ENCODE results near the gene PARD3B. TPM values are rescaled to one million over a fixed set of nuclear protein-coding genes. Genes with fewer than 3 reads are reported as not detected.

Gene PARD3B
- total RNA-seq, 1 experiment from 2014 or later, result 3.6 TPM

GRCh38 chr2:204696124-204696523 lies 150.8 kb downstream of the PARD3B start:
- TF ChIP-seq CTCF (IDR thresholded peaks at IDR 0.05) (no peak), POLR2AphosphoS5 (IDR thresholded peaks at IDR 0.05; ENCODE audit: low read depth, low read length) (no peak), SIN3A (IDR thresholded peaks at IDR 0.05; ENCODE audit: borderline replicate concordance, insufficient read depth, low read depth, low read length) (no peak), TCF7L2 (IDR thresholded peaks at IDR 0.05; ENCODE audit: low read depth, low read length) (no peak)
- TF ChIP-seq, protein P1, sequence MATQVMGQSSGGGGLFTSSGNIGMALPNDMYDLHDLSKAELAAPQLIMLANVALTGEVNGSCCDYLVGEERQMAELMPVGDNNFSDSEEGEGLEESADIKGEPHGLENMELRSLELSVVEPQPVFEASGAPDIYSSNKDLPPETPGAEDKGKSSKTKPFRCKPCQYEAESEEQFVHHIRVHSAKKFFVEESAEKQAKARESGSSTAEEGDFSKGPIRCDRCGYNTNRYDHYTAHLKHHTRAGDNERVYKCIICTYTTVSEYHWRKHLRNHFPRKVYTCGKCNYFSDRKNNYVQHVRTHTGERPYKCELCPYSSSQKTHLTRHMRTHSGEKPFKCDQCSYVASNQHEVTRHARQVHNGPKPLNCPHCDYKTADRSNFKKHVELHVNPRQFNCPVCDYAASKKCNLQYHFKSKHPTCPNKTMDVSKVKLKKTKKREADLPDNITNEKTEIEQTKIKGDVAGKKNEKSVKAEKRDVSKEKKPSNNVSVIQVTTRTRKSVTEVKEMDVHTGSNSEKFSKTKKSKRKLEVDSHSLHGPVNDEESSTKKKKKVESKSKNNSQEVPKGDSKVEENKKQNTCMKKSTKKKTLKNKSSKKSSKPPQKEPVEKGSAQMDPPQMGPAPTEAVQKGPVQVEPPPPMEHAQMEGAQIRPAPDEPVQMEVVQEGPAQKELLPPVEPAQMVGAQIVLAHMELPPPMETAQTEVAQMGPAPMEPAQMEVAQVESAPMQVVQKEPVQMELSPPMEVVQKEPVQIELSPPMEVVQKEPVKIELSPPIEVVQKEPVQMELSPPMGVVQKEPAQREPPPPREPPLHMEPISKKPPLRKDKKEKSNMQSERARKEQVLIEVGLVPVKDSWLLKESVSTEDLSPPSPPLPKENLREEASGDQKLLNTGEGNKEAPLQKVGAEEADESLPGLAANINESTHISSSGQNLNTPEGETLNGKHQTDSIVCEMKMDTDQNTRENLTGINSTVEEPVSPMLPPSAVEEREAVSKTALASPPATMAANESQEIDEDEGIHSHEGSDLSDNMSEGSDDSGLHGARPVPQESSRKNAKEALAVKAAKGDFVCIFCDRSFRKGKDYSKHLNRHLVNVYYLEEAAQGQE (IDR thresholded peaks at IDR 0.05; ENCODE audit: insufficient read depth in 1 of 2, low read depth in 2 of 2, low read length in 1 of 2), result no peak
- Histone ChIP-seq H3K9me3 (ENCODE audit: control insufficient read depth, insufficient read depth, low read depth, low read length) (no peaks in the 10 kb centered on the region), H3K27ac (ENCODE audit: low read length) (no peak overlapping the region), H3K36me3 (ENCODE audit: control insufficient read depth, insufficient read depth, low read length) (no peaks in the 10 kb centered on the region), H3K27me3 (ENCODE audit: control insufficient read depth, insufficient read depth, low read length) (no peaks in the 10 kb centered on the region), H3K4me3 (ENCODE audit: low read depth in 2 of 2, low read length in 2 of 2) (no peak overlapping the region), H3K4me1 (ENCODE audit: control insufficient read depth, insufficient read depth, low read length) (no peaks in the 10 kb centered on the region)
- intact Hi-C loops (cut with micrococcal nuclease; ENCODE audit: unreplicated experiment), result loop anchor here (10.0 kb wide), 1 partner anchor 979 kb away; no protein-coding TSS in a partner anchor
- ATAC-seq (no peak), DNase-seq (ENCODE audit: low read depth, low spot score) (no peak)
- ChIA-PET POLR2A (no interaction called here), CTCF (no interaction called here)
- BruUV-seq (replicated peaks), result no TSS peak
- in situ Hi-C loops (cut with HindIII; ENCODE audit: low pct_unique_long_range_greater_than_20kb, low sequenced_read_pairs), result no loop called here

DNA sequence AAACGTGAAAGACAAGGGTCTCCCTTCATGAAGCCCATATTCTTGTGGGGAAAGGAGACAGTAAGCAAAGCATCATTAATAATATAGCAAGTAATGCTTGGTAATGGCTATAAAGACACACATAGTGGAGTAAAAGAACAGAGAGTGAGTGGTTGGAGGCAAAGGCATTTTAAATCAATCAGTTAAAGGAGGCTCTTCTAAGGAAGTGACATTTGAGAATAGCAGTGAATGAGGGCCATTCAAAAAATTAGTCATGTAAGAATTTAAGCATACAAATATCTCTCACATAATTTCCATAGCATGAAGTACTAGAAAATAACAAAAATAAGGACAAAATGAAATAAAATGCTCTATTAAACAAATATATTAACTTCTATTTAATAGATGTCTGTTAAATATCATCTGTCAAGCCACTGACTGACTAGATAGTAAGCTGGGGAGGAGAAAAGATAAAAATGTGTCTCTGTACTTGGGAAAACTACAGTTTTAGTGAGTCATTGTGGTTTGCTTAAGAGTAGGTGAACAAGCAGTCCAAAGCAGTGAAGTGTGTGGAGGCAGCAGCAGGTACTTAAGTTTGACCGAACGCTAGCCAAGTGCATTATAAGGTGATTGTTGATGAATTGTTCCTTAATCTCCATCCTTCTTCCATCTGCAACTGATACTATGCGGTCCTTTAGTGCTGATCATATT lies 160.1 kb downstream of the PARD3B start:
- in situ Hi-C loops (cut with HindIII; ENCODE audit: low pct_unique_long_range_greater_than_20kb, low sequenced_read_pairs), result no loop called here
- Histone ChIP-seq H3K27me3 (ENCODE audit: control insufficient read depth, insufficient read depth, low read length) (no peaks in the 10 kb centered on the region), H3K4me3 (ENCODE audit: low read depth in 2 of 2, low read length in 2 of 2) (no peak overlapping the region), H3K9me3 (ENCODE audit: control insufficient read depth, insufficient read depth, low read depth, low read length) (no peaks in the 10 kb centered on the region), H3K27ac (ENCODE audit: low read length) (no peak overlapping the region), H3K36me3 (ENCODE audit: control insufficient read depth, insufficient read depth, low read length) (no peaks in the 10 kb centered on the region), H3K4me1 (ENCODE audit: control insufficient read depth, insufficient read depth, low read length) (no peaks in the 10 kb centered on the region)
- CTCF ChIA-PET, result no interaction called here
- POLR2A ChIA-PET, result no interaction called here
- DNase-seq (ENCODE audit: low read depth, low spot score) (no peak), ATAC-seq (no peak)
- intact Hi-C loops (cut with micrococcal nuclease; ENCODE audit: unreplicated experiment), result no loop called here
- no TSS peak for BruUV-seq (replicated peaks)
- TF ChIP-seq CTCF (IDR thresholded peaks at IDR 0.05) (no peak), POLR2AphosphoS5 (IDR thresholded peaks at IDR 0.05; ENCODE audit: low read depth, low read length) (no peak), SIN3A (IDR thresholded peaks at IDR 0.05; ENCODE audit: borderline replicate concordance, insufficient read depth, low read depth, low read length) (no peak), TCF7L2 (IDR thresholded peaks at IDR 0.05; ENCODE audit: low read depth, low read length) (no peak)
- TF ChIP-seq, protein P1 (IDR thresholded peaks at IDR 0.05; ENCODE audit: insufficient read depth in 1 of 2, low read depth in 2 of 2, low read length in 1 of 2), result no peak

Measured in Panc1 (cell line).